ENCODE results near the gene CAMKMT. TPM values are rescaled to one million over a fixed set of nuclear protein-coding genes. Genes with fewer than 3 reads are reported as not detected.

CAMKMT gene
- total and polyA plus RNA-seq, 9 of the 15 experiments (the other 6 are each of a cell fraction or from before 2014, with no cell fraction given), result 1.6 to 15.3 (median 7.4) TPM

DNA sequence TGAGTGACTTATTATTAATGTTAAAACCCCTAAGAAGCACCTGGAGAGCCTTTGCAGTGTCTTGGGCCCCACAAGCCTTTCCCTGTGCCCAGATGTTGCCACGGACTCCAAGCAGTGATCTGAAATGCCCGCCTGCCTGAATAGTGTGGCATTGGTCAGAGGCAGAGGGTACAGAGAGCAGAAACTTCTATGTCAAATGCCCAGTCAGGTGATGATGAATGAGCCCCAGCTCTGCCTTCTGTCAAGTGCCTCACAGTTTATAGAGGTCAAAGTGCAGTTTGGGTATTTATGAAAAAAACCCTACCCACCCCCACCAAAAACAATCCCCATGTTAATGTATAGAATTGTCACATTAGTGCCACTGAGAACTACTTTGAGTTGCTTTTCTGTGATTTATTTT lies 409.8 kb downstream of the CAMKMT start (continued):
- TF ChIP-seq, protein P1, sequence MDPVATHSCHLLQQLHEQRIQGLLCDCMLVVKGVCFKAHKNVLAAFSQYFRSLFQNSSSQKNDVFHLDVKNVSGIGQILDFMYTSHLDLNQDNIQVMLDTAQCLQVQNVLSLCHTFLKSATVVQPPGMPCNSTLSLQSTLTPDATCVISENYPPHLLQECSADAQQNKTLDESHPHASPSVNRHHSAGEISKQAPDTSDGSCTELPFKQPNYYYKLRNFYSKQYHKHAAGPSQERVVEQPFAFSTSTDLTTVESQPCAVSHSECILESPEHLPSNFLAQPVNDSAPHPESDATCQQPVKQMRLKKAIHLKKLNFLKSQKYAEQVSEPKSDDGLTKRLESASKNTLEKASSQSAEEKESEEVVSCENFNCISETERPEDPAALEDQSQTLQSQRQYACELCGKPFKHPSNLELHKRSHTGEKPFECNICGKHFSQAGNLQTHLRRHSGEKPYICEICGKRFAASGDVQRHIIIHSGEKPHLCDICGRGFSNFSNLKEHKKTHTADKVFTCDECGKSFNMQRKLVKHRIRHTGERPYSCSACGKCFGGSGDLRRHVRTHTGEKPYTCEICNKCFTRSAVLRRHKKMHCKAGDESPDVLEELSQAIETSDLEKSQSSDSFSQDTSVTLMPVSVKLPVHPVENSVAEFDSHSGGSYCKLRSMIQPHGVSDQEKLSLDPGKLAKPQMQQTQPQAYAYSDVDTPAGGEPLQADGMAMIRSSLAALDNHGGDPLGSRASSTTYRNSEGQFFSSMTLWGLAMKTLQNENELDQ (CRISPR knock-in tag; IDR thresholded peaks at IDR 0.05; ENCODE audit: borderline replicate concordance), result no peak
- TF ChIP-seq, protein P2, sequence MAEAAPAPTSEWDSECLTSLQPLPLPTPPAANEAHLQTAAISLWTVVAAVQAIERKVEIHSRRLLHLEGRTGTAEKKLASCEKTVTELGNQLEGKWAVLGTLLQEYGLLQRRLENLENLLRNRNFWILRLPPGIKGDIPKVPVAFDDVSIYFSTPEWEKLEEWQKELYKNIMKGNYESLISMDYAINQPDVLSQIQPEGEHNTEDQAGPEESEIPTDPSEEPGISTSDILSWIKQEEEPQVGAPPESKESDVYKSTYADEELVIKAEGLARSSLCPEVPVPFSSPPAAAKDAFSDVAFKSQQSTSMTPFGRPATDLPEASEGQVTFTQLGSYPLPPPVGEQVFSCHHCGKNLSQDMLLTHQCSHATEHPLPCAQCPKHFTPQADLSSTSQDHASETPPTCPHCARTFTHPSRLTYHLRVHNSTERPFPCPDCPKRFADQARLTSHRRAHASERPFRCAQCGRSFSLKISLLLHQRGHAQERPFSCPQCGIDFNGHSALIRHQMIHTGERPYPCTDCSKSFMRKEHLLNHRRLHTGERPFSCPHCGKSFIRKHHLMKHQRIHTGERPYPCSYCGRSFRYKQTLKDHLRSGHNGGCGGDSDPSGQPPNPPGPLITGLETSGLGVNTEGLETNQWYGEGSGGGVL (CRISPR knock-in tag; IDR thresholded peaks at IDR 0.05), result no peak

DNA sequence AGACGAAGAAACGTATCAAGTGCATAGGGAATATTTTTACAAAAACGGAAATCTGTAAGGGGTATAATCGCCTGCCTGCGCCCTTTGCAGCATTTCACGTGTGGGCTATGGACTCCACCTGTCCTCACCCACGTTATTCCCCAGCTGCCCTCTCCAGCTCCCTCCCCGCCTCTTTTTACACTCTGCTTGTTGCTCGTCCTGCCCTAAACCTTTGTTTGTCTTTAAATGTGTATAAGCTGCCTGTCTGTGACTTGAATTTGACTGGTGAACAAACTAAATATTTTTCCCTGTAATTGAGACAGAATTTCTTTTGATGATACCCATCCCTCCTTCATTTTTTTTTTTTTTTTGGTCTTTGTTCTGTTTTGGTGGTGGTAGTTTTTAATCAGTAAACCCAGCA lies 410.4 kb downstream of the CAMKMT start:
- CTCF ChIA-PET (ENCODE audit: low intra/inter-chr PET ratio), result no interaction called here

More for the DNA sequence above, 410.4 kb downstream of the CAMKMT start:
- intact Hi-C loops (cut with micrococcal nuclease), result no loop called here
- no peaks in the 10 kb centered on the region for H3K9me3 ChIP-seq (replicated peaks; ENCODE audit: control insufficient read depth, insufficient read depth, low read depth, low read length)
- no peak overlapping the region for H3K4me3 ChIP-seq
- H2AFZ ChIP-seq (ENCODE audit: low read depth, low read length), result no peak overlapping the region
- FAIRE-seq (no peak), DNase-seq (ENCODE audit: extremely low read depth in 1 of 4, low spot score in 3 of 4) (no peak), ATAC-seq (no peak)
- no peak overlapping the region for H3K9ac ChIP-seq (ENCODE audit: insufficient read depth in 1 of 2, low read depth in 2 of 2, low read length in 2 of 2)
- H3K9me1 ChIP-seq (ENCODE audit: control insufficient read depth, insufficient read depth, low read length), result no peaks in the 10 kb centered on the region
- no peak overlapping the region for H3K27ac ChIP-seq (ENCODE audit: extremely low read depth, low read depth, low read length)
- BruUV-seq (replicated peaks), result no TSS peak
- no peak for TF ChIP-seq FOXK2 (conservative IDR thresholded peaks at IDR 0.05 in 1 of 2, IDR thresholded peaks at IDR 0.05 in 1 of 2; ENCODE audit: low read depth in 2 of 2)
- TF ChIP-seq, protein P3, sequence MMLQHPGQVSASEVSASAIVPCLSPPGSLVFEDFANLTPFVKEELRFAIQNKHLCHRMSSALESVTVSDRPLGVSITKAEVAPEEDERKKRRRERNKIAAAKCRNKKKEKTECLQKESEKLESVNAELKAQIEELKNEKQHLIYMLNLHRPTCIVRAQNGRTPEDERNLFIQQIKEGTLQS (IDR thresholded peaks at IDR 0.05), result no peak
- TF ChIP-seq, protein P3 (CRISPR knock-in tag; conservative IDR thresholded peaks at IDR 0.05), result no peak
- TF ChIP-seq, protein P4, sequence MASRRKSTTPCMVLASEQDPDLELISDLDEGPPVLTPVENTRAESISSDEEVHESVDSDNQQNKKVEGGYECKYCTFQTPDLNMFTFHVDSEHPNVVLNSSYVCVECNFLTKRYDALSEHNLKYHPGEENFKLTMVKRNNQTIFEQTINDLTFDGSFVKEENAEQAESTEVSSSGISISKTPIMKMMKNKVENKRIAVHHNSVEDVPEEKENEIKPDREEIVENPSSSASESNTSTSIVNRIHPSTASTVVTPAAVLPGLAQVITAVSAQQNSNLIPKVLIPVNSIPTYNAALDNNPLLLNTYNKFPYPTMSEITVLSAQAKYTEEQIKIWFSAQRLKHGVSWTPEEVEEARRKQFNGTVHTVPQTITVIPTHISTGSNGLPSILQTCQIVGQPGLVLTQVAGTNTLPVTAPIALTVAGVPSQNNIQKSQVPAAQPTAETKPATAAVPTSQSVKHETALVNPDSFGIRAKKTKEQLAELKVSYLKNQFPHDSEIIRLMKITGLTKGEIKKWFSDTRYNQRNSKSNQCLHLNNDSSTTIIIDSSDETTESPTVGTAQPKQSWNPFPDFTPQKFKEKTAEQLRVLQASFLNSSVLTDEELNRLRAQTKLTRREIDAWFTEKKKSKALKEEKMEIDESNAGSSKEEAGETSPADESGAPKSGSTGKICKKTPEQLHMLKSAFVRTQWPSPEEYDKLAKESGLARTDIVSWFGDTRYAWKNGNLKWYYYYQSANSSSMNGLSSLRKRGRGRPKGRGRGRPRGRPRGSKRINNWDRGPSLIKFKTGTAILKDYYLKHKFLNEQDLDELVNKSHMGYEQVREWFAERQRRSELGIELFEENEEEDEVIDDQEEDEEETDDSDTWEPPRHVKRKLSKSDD (conservative IDR thresholded peaks at IDR 0.05; ENCODE audit: low read length), result no peak
- TF ChIP-seq, protein P5, sequence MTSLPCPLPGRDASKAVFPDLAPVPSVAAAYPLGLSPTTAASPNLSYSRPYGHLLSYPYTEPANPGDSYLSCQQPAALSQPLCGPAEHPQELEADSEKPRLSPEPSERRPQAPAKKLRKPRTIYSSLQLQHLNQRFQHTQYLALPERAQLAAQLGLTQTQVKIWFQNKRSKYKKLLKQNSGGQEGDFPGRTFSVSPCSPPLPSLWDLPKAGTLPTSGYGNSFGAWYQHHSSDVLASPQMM (CRISPR knock-in tag; IDR thresholded peaks at IDR 0.05), result no peak
- no peak for TF ChIP-seq NFE2 (IDR thresholded peaks at IDR 0.05; ENCODE audit: low read depth)
- H4K20me1 ChIP-seq (replicated peaks; ENCODE audit: control insufficient read depth, insufficient read depth, low read length), result no peaks in the 10 kb centered on the region
- POLR2A ChIA-PET, result interaction anchor here (0.7 kb wide), 1 partner anchor 22 kb away, joined by 4 read pairs; no protein-coding TSS in a partner anchor
- no peak overlapping the region for H3K4me2 ChIP-seq (ENCODE audit: insufficient read depth, low read length)
- H3K27me3 ChIP-seq (ENCODE audit: control insufficient read depth in 2 of 2, insufficient read depth in 2 of 2, low read length in 2 of 2), result peaks cover 15 to 17% of the 10 kb centered on the region in 2 experiments
- in situ Hi-C loops (cut with MboI), result no loop called here
- peaks cover 0 to 3% of the 10 kb centered on the region in 2 experiments; a peak in 1 of 5 replicates for H3K4me1 ChIP-seq (replicated peaks in 1 of 2; ENCODE audit: control insufficient read depth in 2 of 2, insufficient read depth in 2 of 2, low read length in 2 of 2)
- no peaks in the 10 kb centered on the region for H3K79me2 ChIP-seq (ENCODE audit: control insufficient read depth, insufficient read depth, low read length)
- H3K36me3 ChIP-seq (ENCODE audit: control insufficient read depth, insufficient read depth, low read length), result no peaks in the 10 kb centered on the region
- under 1% methylated on average over 9 of the region's 9 CpGs for WGBS (ENCODE audit: insufficient coverage, low coverage, missing lambda C conversion rate)
